IPS-18a (cell line): ENCODE data around the gene LYZL6.
A peak's percentile ranks its signal among the peaks of the same experiment; 100 is the strongest.
"Not testable (repeated sequence)": the region's sequence is repeated elsewhere in the genome, so short reads cannot be mapped to it uniquely, and the experiment has no call there.

Source experiments
- H3K27ac ChIP-seq: one replicate; pipeline ENCODE4 v1.5.1; 2013; ENCODE audit warnings: low read length
- H3K27me3 ChIP-seq: one replicate; pipeline ENCODE4 v1.6.1; 2013; ENCODE audit warnings: mild to moderate bottlenecking, low read length; ENCODE audit not compliant: control insufficient read depth, insufficient read depth
- H3K36me3 ChIP-seq: one replicate; pipeline ENCODE4 v1.6.1; 2013; ENCODE audit warnings: low read depth, low read length; ENCODE audit not compliant: control insufficient read depth
- H3K4me1 ChIP-seq: one replicate; pipeline ENCODE4 v1.6.1; 2013; ENCODE audit warnings: low read depth, low read length; ENCODE audit not compliant: control insufficient read depth
- H3K4me3 ChIP-seq: one replicate; pipeline ENCODE4 v1.5.1; 2013; ENCODE audit warnings: low read length
- H3K9ac ChIP-seq: one replicate; pipeline ENCODE4 v1.6.1; 2013; ENCODE audit warnings: mild to moderate bottlenecking, low read length, moderate library complexity
- H3K9me3 ChIP-seq: one replicate; pipeline ENCODE4 v1.6.1; 2013; ENCODE audit warnings: low read depth, low read length; ENCODE audit not compliant: control insufficient read depth

LYZL6 gene

GRCh38 chr17:35942588-35943186 lies 826 bp downstream of the LYZL6 start:
- Histone ChIP-seq H3K4me1 (no peaks in the 10 kb centered on the region), H3K27me3 (no peaks in the 10 kb centered on the region), H3K4me3 (no peak overlapping the region), H3K27ac (no peak overlapping the region), H3K9me3 (no peaks in the 10 kb centered on the region), H3K36me3 (no peaks in the 10 kb centered on the region), H3K9ac (no peak overlapping the region)

GRCh38 chr17:35938492-35938891 lies 5.0 kb downstream of the LYZL6 start:
- H3K27ac ChIP-seq, H3K9ac ChIP-seq, H3K36me3 ChIP-seq, H3K9me3 ChIP-seq, H3K27me3 ChIP-seq, H3K4me3 ChIP-seq, H3K4me1 ChIP-seq: not testable (repeated sequence)

GRCh38 chr17:35936063-35936462 lies 7.5 kb downstream of the LYZL6 start:
- Histone ChIP-seq H3K4me3 (no peak overlapping the region), H3K4me1 (peaks cover 8% of the 10 kb centered on the region), H3K27me3 (no peaks in the 10 kb centered on the region), H3K27ac (no peak overlapping the region), H3K36me3 (no peaks in the 10 kb centered on the region), H3K9me3 (no peaks in the 10 kb centered on the region), H3K9ac (no peak overlapping the region)

GRCh38 chr17:35934760-35935159 lies 8.8 kb downstream of the LYZL6 start:
- Histone ChIP-seq H3K4me3 (no peak overlapping the region), H3K27ac (no peak overlapping the region), H3K4me1 (peaks cover 12% of the 10 kb centered on the region), H3K27me3 (peaks cover 6% of the 10 kb centered on the region), H3K9ac (no peak overlapping the region), H3K9me3 (no peaks in the 10 kb centered on the region), H3K36me3 (no peaks in the 10 kb centered on the region)

GRCh38 chr17:35932586-35932985 lies 10.9 kb downstream of the LYZL6 start:
- Histone ChIP-seq H3K36me3 (no peaks in the 10 kb centered on the region), H3K27ac (no peak overlapping the region), H3K4me3 (no peak overlapping the region), H3K27me3 (peaks cover 8% of the 10 kb centered on the region), H3K9me3 (no peaks in the 10 kb centered on the region), H3K4me1 (peaks cover 12% of the 10 kb centered on the region), H3K9ac (no peak overlapping the region)

- H3K4me1 ChIP-seq = peaks cover 12% of the 10 kb centered on the region
- H3K36me3 ChIP-seq = no peaks in the 10 kb centered on the region
- no peaks in the 10 kb centered on the region for H3K9me3 ChIP-seq
- H3K27ac ChIP-seq = no peak overlapping the region
- peaks cover 8% of the 10 kb centered on the region for H3K27me3 ChIP-seq
- no peak overlapping the region for H3K4me3 ChIP-seq
- no peak overlapping the region for H3K9ac ChIP-seq
These were observed 11.6 kb downstream of the LYZL6 start for GRCh38 chr17:35931794-35932425.

- H3K27me3 ChIP-seq = peaks cover 8% of the 10 kb centered on the region
- no peak within 1 kb of the TSS for H3K27ac ChIP-seq
- peak within 1 kb of the TSS; percentile 86 for H3K4me3 ChIP-seq
- H3K36me3 ChIP-seq = no peaks in the 10 kb centered on the region
- H3K9me3 ChIP-seq = no peaks in the 10 kb centered on the region
- H3K4me1 ChIP-seq = peaks cover 12% of the 10 kb centered on the region
- H3K9ac ChIP-seq = peak within 1 kb of the TSS; percentile 29
These were observed 13.1 kb downstream of the LYZL6 start, which contains the start of gene RDM1 for GRCh38 chr17:35930211-35931065. Gene RDM1, minus strand, starts transcription at chr17:35930773. Its CDS starts 46 bp downstream, at chr17:35930727.

GRCh38 chr17:35927714-35928113 lies 15.8 kb downstream of the LYZL6 start:
- Histone ChIP-seq H3K27me3 (peaks cover 8% of the 10 kb centered on the region), H3K9me3 (no peaks in the 10 kb centered on the region), H3K4me3 (no peak overlapping the region), H3K4me1 (peaks cover 12% of the 10 kb centered on the region), H3K36me3 (no peaks in the 10 kb centered on the region), H3K27ac (no peak overlapping the region), H3K9ac (no peak overlapping the region)

GRCh38 chr17:35923609-35924114 lies 19.9 kb downstream of the LYZL6 start:
- no peak overlapping the region for H3K9ac ChIP-seq
- no peak overlapping the region for H3K27ac ChIP-seq
- no peak overlapping the region for H3K4me3 ChIP-seq
- no peaks in the 10 kb centered on the region for H3K36me3 ChIP-seq
- no peaks in the 10 kb centered on the region for H3K4me1 ChIP-seq
- no peaks in the 10 kb centered on the region for H3K9me3 ChIP-seq
- no peaks in the 10 kb centered on the region for H3K27me3 ChIP-seq

GRCh38 chr17:35920229-35920628 lies 23.3 kb downstream of the LYZL6 start:
- no peak overlapping the region for H3K9ac ChIP-seq
- H3K36me3 ChIP-seq = no peaks in the 10 kb centered on the region

GRCh38 chr17:35918665-35919064 lies 24.8 kb downstream of the LYZL6 start:
- Histone ChIP-seq H3K4me3 (no peak overlapping the region), H3K27me3 (no peaks in the 10 kb centered on the region), H3K36me3 (no peaks in the 10 kb centered on the region), H3K9me3 (peaks cover 5% of the 10 kb centered on the region), H3K4me1 (no peaks in the 10 kb centered on the region), H3K9ac (no peak overlapping the region), H3K27ac (no peak overlapping the region)

More at GRCh38 chr17:35920229-35920628, 23.3 kb downstream of the LYZL6 start:
- Histone ChIP-seq H3K4me3 (no peak overlapping the region), H3K27me3 (no peaks in the 10 kb centered on the region), H3K27ac (no peak overlapping the region), H3K4me1 (no peaks in the 10 kb centered on the region), H3K9me3 (no peaks in the 10 kb centered on the region)
